ENCODE measurements around the gene MEGF6. TPM values are rescaled to one million over a fixed set of nuclear protein-coding genes. Genes with fewer than 3 reads are reported as not detected.

The MEGF6 gene
- total and polyA plus RNA-seq, 2 donors (not counting 3 experiments of a cell fraction or from before 2014, with no cell fraction given), result 22.5 to 63.7 TPM

GRCh38 chr1:3459051-3459908 lies 152.0 kb downstream of the MEGF6 start:
- ChIA-PET CTCF (interaction anchor here (1.3 to 1.9 kb wide), 4 partner anchors 13 to 268 kb away, joined by 3 to 8 read pairs (median 3); no protein-coding TSS in a partner anchor), POLR2A (no interaction called here)
- Histone ChIP-seq H3K4me3 (replicated peaks in 1 of 3; ENCODE audit: insufficient read depth in 1 of 3, low read depth in 1 of 3, low read length in 3 of 3) (no peak overlapping the region), H3K27ac (ENCODE audit: insufficient read depth, low read depth, low read length) (no peak overlapping the region), H2AFZ (ENCODE audit: low read depth, low read length) (no peak overlapping the region), H3K27me3 (ENCODE audit: control insufficient read depth in 2 of 2, insufficient read depth in 2 of 2, low read length in 2 of 2) (no peaks in the 10 kb centered on the region), H3K9me1 (replicated peaks; ENCODE audit: control insufficient read depth, extremely low read depth, insufficient read depth, low read length) (no peaks in the 10 kb centered on the region), H4K20me1 (replicated peaks; ENCODE audit: control insufficient read depth, extremely low read depth, insufficient read depth, low read length) (no peaks in the 10 kb centered on the region), H3K9ac (replicated peaks; ENCODE audit: extremely low read depth, insufficient read depth, low read length) (no peak overlapping the region), H3K9me3 (replicated peaks; ENCODE audit: control insufficient read depth, insufficient read depth, low read length) (no peaks in the 10 kb centered on the region), H3K4me2 (ENCODE audit: insufficient read depth, low read length) (no peak overlapping the region), H3K79me2 (ENCODE audit: control insufficient read depth, insufficient read depth, low read length) (no peaks in the 10 kb centered on the region), H3K4me1 (ENCODE audit: control insufficient read depth, extremely low read depth, insufficient read depth, low read length) (no peaks in the 10 kb centered on the region), H3K36me3 (ENCODE audit: control insufficient read depth in 2 of 2, extremely low read depth in 1 of 2, insufficient read depth in 2 of 2, low read length in 2 of 2) (no peaks in the 10 kb centered on the region)
- no TSS peak for BruUV-seq (replicated peaks)
- TF ChIP-seq POLR2AphosphoS5 (IDR thresholded peaks at IDR 0.05; ENCODE audit: insufficient read depth, low read depth, low read length), result no peak
- no peak for TF ChIP-seq FOS (IDR thresholded peaks at IDR 0.05; ENCODE audit: borderline replicate concordance, insufficient read depth, low read length)
- TF ChIP-seq, protein P1, sequence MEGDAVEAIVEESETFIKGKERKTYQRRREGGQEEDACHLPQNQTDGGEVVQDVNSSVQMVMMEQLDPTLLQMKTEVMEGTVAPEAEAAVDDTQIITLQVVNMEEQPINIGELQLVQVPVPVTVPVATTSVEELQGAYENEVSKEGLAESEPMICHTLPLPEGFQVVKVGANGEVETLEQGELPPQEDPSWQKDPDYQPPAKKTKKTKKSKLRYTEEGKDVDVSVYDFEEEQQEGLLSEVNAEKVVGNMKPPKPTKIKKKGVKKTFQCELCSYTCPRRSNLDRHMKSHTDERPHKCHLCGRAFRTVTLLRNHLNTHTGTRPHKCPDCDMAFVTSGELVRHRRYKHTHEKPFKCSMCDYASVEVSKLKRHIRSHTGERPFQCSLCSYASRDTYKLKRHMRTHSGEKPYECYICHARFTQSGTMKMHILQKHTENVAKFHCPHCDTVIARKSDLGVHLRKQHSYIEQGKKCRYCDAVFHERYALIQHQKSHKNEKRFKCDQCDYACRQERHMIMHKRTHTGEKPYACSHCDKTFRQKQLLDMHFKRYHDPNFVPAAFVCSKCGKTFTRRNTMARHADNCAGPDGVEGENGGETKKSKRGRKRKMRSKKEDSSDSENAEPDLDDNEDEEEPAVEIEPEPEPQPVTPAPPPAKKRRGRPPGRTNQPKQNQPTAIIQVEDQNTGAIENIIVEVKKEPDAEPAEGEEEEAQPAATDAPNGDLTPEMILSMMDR (IDR thresholded peaks at IDR 0.05; ENCODE audit: extremely low read depth in 1 of 2, insufficient read depth in 1 of 2, low read depth in 1 of 2, low read length in 2 of 2), result no peak
- TF ChIP-seq MAX (IDR thresholded peaks at IDR 0.05; ENCODE audit: insufficient read depth, insufficient read length), result no peak
- no peak for TF ChIP-seq GATA2 (IDR thresholded peaks at IDR 0.05; ENCODE audit: insufficient read depth, insufficient read length, low read depth, low read length)
- no peak for TF ChIP-seq EZH2 (IDR thresholded peaks at IDR 0.05; ENCODE audit: borderline replicate concordance, low read depth, low read length, severe bottlenecking)
- TF ChIP-seq MYC (IDR thresholded peaks at IDR 0.05; ENCODE audit: low read depth, low read length), result no peak
- TF ChIP-seq JUN (IDR thresholded peaks at IDR 0.05; ENCODE audit: borderline replicate concordance, insufficient read depth, insufficient read length, low read depth), result no peak
- TF ChIP-seq POLR2A (IDR thresholded peaks at IDR 0.05; ENCODE audit: low read depth, low read length), result no peak
- dilution Hi-C loops (cut with MboI; ENCODE audit: extremely low pct_ligation_motif_present, low sequenced_read_pairs) (no loop called here), intact Hi-C loops (cut with micrococcal nuclease) (no loop called here)
- DNase-seq (ENCODE audit: low read depth, low spot score) (no peak), FAIRE-seq (no peak)

All from endothelial cell of umbilical vein (primary cell).